G401.6 (cell line): ENCODE measurements around the gene MDN1.
"Not testable (repeated sequence)": the region's sequence is repeated elsewhere in the genome, so short reads cannot be mapped to it uniquely, and the experiment has no call there.

Experiments used
- FAIRE-seq: peaks from 2 replicates; lab custom pipeline; 2012; peaks lifted over from hg19 to GRCh38; lab: Jason Lieb, UNC

Gene MDN1, protein sequence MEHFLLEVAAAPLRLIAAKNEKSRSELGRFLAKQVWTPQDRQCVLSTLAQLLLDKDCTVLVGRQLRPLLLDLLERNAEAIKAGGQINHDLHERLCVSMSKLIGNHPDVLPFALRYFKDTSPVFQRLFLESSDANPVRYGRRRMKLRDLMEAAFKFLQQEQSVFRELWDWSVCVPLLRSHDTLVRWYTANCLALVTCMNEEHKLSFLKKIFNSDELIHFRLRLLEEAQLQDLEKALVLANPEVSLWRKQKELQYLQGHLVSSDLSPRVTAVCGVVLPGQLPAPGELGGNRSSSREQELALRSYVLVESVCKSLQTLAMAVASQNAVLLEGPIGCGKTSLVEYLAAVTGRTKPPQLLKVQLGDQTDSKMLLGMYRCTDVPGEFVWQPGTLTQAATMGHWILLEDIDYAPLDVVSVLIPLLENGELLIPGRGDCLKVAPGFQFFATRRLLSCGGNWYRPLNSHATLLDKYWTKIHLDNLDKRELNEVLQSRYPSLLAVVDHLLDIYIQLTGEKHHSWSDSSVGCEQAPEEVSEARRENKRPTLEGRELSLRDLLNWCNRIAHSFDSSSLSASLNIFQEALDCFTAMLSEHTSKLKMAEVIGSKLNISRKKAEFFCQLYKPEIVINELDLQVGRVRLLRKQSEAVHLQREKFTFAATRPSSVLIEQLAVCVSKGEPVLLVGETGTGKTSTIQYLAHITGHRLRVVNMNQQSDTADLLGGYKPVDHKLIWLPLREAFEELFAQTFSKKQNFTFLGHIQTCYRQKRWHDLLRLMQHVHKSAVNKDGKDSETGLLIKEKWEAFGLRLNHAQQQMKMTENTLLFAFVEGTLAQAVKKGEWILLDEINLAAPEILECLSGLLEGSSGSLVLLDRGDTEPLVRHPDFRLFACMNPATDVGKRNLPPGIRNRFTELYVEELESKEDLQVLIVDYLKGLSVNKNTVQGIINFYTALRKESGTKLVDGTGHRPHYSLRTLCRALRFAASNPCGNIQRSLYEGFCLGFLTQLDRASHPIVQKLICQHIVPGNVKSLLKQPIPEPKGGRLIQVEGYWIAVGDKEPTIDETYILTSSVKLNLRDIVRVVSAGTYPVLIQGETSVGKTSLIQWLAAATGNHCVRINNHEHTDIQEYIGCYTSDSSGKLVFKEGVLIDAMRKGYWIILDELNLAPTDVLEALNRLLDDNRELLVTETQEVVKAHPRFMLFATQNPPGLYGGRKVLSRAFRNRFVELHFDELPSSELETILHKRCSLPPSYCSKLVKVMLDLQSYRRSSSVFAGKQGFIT (N-terminal part only)

DNA sequence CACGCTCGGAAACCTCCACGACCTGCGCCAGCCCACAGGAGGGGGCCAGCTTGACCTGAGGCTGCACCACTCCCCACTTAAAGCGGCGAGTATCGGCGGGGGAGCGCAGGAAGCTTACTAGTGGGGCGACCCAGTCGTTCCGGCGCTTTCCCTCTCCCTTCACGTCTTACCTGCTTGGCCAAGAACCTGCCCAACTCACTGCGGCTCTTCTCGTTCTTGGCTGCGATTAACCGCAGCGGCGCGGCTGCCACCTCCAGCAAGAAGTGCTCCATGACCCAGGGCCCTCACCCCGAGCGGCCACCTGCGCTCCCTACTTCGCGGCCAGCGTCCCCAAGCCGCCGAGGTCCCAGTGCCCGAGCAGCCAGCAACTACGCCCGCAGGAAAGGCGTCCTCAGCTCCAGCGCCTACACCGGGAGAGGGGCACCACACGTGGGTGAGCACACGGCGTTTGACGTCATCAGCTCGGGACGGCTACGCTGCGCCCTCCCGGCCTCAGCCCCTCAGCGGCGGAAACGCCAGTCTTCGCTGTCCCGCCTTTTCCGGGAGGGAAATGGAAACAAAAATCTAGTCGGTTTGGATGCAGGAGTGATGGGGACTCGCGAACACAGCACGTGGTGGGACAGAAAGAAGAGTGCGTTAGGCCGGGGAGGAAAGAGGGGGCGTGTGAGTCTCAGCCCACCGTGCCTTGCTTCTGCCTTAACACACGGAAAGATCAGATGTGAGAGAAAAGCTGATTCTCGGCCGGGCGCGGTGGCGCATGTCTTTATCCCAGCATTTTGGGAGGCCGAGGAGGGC, at the start of gene MDN1:
TSS of gene MDN1 (minus strand) at position 459 of the 795 bp plus-strand sequence. CDS start at position 272, 187 bp downstream.
- peak; percentile 95 for FAIRE-seq

DNA sequence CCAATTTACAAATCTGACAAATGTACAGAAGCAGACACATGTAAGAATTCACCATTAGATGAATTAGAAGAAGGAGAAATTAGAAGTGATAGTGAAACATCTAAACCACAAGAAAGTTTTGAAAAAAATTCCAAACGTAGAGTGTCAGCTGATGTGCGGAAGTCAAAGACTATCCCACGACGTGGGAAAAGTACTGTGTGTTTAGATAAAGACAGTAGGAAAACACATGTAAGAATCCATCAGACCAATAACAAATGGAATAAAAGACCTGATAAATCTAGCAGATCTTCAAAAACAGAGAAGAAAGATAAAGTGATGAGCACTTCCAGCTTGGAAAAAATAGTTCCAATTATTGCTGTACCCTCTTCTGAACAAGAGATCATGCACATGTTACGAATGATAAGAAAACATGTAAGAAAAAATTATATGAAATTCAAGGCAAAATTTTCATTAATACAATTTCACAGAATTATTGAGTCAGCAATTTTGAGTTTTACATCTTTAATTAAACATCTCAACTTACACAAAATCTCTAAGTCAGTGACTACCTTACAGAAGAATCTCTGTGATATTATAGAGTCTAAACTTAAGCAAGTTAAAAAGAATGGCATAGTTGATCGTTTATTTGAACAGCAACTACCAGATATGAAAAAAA, 46.6 kb upstream of the MDN1 start:
- no peak for FAIRE-seq

DNA sequence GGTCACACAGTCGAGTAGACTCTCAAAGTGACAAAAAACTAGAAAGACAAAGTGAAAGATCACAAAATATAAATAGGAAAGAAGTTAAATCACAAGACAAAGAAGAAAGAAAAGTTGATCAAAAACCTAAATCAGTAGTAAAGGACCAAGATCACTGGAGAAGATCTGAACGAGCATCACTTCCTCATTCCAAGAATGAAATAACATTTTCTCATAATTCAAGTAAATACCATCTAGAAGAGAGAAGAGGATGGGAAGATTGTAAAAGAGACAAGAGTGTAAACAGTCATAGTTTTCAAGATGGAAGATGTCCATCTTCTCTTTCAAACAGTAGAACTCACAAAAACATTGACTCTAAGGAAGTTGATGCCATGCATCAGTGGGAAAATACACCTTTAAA, 43.1 kb upstream of the MDN1 start:
- FAIRE-seq = no peak

DNA sequence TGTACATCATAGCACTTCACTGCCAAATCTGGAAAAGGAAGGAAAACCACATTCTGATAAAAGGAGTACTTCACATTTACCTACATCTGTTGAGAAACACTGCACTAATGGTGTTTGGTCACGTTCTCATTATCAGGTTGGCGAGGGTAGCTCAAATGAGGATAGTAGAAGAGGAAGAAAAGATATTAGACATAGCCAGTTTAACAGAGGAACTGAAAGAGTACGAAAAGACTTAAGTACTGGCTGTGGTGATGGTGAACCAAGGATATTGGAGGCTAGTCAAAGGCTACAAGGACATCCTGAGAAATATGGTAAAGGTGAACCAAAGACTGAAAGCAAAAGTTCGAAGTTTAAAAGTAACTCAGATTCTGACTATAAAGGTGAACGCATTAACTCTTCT, 42.7 kb upstream of the MDN1 start:
- no peak for FAIRE-seq

DNA sequence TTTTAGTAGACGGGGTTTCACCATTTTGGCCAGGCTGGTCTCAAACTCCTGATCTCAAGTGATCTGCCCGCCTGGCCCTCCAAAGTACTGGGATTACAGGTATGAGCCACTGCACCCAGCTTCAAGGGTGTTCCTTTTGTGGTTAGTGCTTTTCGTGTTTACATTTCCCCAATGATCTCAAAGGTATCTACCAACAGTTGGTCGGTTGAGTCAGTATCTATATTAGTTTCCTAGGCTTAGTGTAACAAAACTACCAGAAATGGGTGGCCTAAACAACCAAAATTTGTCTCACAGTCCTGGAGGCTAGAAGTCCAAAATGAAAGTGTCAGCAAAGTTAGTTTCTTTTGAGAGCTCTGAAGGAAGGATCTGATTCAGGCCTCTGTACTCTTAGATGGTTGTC, 40.1 kb upstream of the MDN1 start:
- no peak for FAIRE-seq

DNA sequence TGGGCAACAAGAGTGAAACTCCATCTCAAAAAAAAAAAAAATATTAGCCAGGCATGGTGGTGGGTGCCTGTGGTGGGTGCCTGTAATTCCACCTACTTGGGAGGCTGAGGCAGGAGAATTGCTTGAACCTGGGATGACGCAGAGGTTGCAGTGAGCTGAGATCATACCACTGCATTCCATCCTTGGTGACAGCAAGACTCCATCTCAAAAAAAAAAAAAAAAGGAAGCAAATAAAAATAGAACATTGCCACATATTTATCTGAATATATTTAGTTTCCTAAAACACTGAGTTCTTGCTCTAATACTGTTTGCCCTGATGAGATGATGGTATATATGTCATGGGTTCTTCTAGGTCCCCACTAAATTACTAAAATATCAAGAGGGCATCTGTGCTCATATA, 38.4 kb upstream of the MDN1 start:
- FAIRE-seq = no peak

DNA sequence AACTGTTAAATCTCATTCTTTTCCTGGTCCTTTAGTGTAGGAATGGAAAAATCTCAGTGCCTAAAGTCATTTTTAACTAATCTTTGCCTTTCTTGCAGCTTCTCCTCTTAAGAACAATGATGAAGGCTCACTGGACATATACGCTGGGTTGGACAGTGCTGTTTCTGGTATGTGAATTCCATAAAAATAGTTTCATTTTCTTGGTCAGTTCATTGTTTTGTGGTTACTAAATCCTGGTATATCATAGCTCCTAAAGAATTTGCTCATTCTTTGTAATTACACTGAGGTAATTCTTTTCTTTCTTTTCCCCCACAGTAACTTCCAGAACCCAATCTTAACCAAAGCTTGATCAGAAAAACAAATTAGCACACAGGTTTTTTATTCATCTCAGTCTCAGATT, 33.5 kb upstream of the MDN1 start:
- FAIRE-seq = no peak

DNA sequence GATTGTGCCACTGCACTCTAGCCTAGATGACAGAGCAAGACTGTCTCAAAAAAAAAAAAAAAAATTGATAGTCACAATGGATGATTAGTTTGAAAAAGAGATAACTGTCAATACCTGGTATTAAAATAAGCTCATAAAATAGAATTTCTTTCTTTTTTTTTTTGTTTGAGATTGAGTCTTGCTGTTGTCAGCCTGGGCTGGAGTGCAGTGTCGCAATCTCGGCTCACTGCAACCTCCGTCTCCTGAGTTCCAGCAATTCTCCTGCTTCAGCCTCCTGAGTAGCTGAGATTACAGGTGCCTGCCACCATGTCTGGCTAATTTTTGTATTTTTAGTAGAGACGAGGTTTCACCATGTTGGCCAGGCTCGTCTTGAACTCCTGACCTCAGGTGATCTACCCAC, 27.9 kb upstream of the MDN1 start:
- FAIRE-seq = not testable (repeated sequence)

DNA sequence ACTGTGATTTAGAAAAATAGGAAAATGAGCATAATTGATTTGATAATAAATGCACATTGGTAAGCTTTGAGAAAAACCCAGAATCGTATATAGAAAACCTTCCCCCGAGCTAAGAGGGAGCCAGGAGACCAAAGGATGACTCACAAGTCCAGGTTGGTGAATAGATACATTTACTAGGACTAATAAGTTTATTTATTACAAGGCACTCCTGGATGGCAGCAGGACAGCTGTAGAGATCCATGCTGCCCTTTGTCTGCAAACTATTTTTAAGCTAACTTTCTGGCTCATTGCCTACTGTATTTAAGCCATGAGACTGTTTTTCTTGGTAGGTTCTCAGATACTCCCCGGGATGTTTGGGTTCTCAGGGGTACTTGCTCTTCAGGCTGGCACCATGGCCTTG, 23.5 kb upstream of the MDN1 start:
- FAIRE-seq = no peak

DNA sequence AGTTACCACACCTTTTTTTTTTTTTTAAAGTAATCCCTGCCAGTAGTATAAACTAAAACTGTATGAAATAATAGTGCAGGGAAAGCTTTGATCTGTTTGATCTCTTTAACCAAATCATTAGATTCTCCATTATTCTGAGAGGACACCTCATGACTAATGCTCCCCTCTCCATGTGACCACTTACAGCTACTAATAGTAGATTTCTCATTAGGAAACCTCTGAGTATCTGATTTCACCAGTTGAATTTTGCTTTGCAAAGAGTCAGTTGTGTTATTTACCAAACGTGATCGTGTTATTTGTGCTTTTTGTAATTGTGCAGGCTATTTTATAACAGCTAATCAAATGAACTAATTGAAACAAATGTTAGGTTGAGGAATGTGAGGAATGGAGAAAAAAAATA, 22.6 kb upstream of the MDN1 start:
- no peak for FAIRE-seq

DNA sequence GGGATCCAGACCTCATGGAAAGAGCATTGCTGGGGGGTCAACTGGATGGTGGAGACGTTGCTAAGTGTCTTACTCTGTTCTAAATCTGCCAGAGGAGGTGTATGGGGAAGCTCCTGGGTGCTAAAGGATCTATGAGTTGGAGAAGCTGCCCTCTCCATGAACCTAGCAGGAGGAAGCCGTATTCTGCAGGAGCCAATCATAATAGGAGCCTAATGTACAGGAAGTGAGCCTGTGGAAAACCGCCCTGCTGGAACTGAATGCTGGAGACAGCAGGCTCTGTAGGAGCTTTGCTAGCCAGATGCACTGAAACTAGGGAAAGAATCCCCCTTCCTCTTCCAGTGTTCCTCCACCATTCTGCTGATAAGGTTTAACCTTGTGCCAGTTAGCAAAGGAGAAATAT, 20.9 kb upstream of the MDN1 start:
- FAIRE-seq = no peak

DNA sequence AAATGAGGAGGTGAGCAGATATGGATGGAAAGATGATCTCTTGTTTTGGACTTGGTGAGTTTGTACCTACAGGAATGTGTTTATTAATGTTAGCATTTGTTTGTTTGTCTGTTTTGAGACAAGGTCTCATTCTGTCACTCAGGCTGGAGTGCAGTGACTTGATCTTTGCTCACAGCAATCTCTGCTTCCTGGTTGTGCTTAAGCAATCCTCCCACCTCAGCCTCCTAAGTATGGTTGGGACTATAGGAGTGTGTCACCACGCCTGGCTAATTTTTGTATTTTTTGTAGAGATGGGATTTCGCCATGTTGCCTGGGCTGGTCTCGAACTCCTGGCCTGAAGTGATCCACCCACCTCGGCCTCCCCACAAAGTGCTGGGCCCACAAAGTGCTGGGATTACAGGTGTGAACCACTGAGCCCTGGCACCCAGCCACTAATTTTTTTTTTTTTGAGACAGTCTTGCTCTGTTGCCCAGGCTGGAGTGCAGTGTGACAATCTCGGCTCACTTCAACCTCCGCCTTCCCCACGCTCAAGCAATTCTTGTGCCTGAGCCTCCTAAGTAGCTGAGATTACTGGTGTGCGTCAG, 17.1 kb upstream of the MDN1 start:
- no peak for FAIRE-seq

DNA sequence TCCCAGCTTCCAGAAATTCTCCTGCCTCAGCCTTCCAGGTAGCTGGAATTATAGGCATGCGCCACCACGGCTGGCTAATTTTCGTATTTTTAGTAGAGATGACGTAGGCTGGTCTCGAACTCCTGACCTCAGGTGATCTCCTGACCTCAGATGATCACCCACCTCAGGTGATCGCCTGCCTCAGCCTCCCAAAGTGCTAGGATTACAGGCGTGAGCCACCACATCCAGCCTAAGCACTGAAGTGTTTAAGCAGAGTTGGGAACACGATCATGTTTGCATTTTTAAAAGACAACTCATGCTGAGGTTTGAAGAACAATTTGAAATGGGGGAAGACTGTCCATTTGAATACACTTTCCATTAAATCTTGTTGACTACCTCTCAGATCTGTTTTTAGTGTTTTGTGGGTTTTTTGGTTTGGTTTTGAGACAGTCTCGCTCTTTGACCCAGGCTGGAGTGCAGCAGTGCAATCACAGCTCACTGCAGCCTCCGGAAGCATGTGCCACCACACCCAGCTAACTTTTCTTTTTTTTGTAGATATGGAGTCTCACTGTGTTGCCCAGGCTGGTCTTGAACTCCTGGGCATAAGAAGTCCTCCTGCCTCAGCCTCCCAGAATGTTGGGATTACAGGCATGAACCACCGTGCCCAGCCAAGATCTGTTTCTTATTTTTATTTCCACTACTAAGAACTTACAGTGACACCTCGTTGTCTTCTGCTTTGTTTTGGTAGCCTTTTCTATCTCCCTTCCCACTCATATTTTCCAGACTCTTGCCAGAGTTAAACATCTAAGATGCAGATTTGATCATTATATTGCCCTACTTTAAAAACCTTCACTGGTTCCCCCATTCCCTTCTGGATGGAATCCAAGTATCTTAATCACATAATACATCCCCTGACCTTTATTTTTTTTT, 15.5 kb upstream of the MDN1 start:
- no peak for FAIRE-seq

DNA sequence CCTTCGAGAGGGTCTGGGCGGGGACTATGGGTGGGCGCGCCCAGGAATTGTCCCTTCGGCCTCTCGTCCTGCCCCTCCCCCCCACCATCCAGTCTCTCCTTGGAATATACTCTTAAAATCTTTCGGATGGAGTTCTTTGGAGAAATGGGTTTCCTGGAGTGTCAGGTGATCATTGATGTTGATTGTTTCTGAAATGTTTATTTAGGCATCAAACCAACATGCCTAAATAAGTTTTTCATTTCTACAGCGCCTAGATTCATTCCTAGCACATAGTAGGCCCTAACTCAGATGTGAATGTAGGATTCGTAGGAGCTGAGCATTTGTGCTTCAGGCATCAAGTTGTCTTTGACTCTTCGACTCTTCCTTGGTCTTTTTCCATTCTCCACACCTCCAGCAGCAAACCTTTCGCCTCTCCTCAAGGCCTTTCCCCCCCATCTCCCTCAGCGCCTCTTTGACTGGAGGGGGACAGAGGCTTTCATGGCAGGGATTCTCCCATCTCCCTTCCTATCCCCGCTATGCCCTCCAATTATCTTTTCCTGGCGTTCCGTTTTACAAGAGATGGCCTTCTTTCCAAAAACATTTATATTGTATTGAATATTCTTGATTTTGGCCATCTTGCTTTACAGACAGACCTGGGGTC, 10.7 kb upstream of the MDN1 start:
- FAIRE-seq = no peak

DNA sequence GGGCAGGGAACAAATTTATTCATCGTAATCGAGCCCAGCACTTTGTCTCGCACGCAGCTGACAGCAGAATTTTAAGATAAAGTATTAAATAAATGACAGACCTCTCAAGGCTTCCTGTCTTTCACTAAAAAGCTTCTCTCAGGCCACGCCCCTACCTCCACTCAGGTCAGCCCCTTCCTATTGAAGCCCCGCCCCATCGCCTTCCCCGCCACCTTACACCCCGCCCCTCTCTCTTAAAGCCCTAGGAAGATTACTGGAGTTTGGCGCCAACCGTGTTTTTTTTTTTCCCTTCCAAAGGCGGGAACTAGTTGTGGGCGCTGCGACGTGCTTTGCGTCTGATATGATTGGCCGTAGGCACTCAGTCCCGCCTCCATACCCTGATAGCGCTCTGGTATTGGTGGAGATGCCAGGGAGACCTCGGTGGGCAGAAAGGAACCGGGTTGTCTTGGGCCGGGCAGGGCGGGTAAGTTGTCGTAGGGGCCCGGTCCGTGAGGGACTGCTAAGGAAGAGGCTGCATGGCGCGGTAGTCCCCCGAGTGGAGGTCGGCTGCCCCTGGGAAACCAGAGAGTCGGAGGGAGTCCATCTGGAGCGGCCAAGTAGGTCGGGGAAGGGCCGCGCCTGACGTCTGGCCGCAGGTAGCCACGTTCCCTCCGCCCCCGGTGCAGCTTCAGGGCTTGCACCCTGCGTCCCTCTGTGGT, 10.0 kb upstream of the MDN1 start, which contains the start of gene CASP8AP2:
TSS of gene CASP8AP2 (plus strand) at position 409 of the 698 bp plus-strand sequence.
- peak; percentile 99 for FAIRE-seq

DNA sequence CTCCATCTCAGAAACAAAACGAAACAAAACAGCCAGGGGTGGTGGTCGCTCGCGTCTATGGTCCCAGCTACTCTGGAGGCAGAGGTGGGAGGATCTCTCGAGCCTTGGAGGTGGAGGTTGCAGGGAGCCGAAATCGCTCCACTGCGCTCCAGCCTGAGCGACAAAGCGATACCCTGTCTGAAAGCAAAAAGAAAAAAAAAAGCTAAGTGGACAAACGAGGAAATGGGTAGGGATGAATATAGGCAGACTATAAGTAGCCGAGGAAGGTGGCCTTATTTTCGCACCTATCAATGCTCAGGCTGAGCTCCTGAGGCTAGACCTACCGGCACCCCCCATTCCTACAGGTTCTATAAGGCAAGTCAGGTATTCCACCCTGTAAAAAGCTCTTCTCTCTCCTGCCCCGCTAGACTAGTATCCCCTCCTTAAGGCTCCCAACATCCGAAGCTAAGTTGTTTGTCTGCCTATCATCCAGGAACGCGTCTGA, 9.4 kb upstream of the MDN1 start:
- FAIRE-seq = no peak

DNA sequence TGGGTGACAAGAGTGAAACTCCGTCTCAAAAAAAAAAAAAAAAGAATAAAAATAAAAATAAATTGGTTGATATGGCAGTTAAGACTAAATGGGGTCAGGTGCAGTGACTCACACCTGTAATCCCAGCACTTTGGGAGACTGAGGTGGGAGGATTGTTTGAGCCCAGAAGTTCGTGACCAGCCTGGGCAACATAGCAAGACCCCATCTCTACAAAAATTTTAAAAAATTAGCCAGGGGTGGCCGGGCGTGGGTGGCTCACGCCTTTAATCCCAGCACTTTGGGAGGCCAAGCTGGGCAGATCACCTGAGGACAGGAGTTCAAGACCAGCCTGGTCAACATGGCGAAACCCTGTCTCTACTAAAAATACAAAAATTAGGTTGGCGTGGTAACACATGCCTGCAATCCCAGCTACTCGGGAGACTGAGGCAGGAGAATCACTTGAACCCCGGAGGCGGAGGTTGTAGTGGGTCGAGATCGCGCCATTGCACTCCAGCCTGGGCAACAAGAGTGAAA, 8.9 kb upstream of the MDN1 start:
- FAIRE-seq = not testable (repeated sequence)

DNA sequence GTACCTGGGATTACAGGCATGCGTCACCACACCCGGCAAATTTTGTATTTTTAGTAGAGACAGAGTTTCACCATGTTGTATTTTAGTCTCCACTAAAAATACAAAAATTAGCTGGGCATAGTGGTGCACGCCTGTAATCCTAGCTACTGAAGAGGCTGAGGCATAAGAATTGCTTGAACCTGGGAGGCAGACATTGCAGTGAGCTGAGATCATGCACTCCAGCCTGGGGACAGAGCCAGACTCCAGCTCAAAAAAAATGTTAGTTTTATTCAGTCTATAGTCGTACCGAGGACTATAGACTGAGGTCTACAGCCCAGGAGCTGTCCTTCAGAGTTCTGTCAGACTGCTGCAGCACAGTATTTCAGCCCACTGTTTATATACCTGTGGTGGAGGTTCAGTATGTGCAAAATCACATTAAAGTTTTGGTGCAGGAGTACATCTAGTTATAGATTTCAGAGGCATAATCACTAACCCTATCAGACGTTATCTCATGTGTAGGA, 6.5 kb upstream of the MDN1 start:
- FAIRE-seq = no peak
